OCI-LY3 (cell line): ENCODE data around the gene ITIH3.

Source experiments
- H2AFZ ChIP-seq: fragments of 200-600, 300-600 bp; shearing (Covaris generic); 2 replicates; pipeline ENCODE4 v1.6.0; 2014; ENCODE audit warnings: antibody characterized with exemption, low read depth, low read length
- H3K27ac ChIP-seq: fragments of 200-600, 300-600 bp; sonication (generic); 2 replicates; pipeline ENCODE4 v1.5.1; 2014; ENCODE audit warnings: mild to moderate bottlenecking, low read length, moderate library complexity, mixed read lengths
- H3K27me3 ChIP-seq: fragments of 200-600, 300-600 bp; sonication (generic); 2 replicates; pipeline ENCODE4 v1.6.1; 2014; ENCODE audit warnings: low read depth, low read length, mixed read lengths
- H3K36me3 ChIP-seq: fragments of 200-600, 300-600 bp; sonication (generic); replicated peaks from 2 replicates; pipeline ENCODE3; 2014; ENCODE audit warnings: low read depth, low read length, mixed read lengths
- H3K4me1 ChIP-seq: fragments of 300-600, 200-600 bp; sonication (generic); 2 replicates; pipeline ENCODE4 v1.6.1; 2014; ENCODE audit warnings: low read length, mixed read lengths
- H3K4me2 ChIP-seq: fragments of 200-600, 300-600 bp; sonication (generic); 2 replicates; pipeline ENCODE4 v1.6.1; 2014; ENCODE audit warnings: low read length, mixed read lengths
- H3K4me3 ChIP-seq: fragments of 300-600, 200-600 bp; sonication (generic); 2 replicates; pipeline ENCODE4 v1.5.1; 2014; ENCODE audit warnings: antibody characterized with exemption, mild to moderate bottlenecking, low read length, moderate library complexity
- H3K79me2 ChIP-seq: fragments of 300-600, 200-600 bp; shearing (Covaris generic); 2 replicates; pipeline ENCODE4 v1.6.1; 2014; ENCODE audit warnings: mild to moderate bottlenecking, low read length, mixed read lengths
- H3K9ac ChIP-seq: fragments of 300-600, 200-600 bp; shearing (Covaris generic); 2 replicates; pipeline ENCODE4 v1.6.0; 2014; ENCODE audit warnings: mild to moderate bottlenecking, low read length, moderate library complexity
- H3K9me3 ChIP-seq: fragments of 200-600, 300-600 bp; shearing (Covaris generic); 2 replicates; pipeline ENCODE4 v1.6.1; 2014; ENCODE audit warnings: low read length, mixed read lengths; ENCODE audit not compliant: insufficient read depth
- H4K20me1 ChIP-seq: fragments of 200-600, 300-600 bp; sonication (generic); 2 replicates; pipeline ENCODE4 v1.6.1; 2016; ENCODE audit warnings: low read length, mixed read lengths; ENCODE audit not compliant: insufficient read depth
- CTCF ChIP-seq: fragments of 200-600, 300-600 bp; sonication (generic); IDR thresholded peaks from 2 replicates; pipeline ENCODE4 v1.5.1; 2014; ENCODE audit warnings: antibody characterized with exemption, low read length, low read depth
- EZH2phosphoT487 ChIP-seq: fragments of 200-600 bp; shearing (Covaris generic); IDR thresholded peaks from 2 replicates; pipeline ENCODE4 v1.6.1; 2018; ENCODE audit warnings: antibody characterized with exemption, mixed run types, low read depth

ITIH3 gene

GRCh38 chr3:52787672-52788625 lies 6.6 kb upstream of the ITIH3 start:
- H3K36me3 ChIP-seq: no peaks in the 10 kb centered on the region
- TF ChIP-seq EZH2phosphoT487: no peak
- no peak for TF ChIP-seq CTCF
- H3K27ac ChIP-seq: no peak overlapping the region
- no peaks in the 10 kb centered on the region for H4K20me1 ChIP-seq
- 0 out of 2 replicates have a peak, but pooled peaks cover 3% of the 10 kb centered on the region for H3K4me1 ChIP-seq
- H3K4me3 ChIP-seq: no peak overlapping the region
- no peaks in the 10 kb centered on the region for H3K79me2 ChIP-seq
- H2AFZ ChIP-seq: no peak overlapping the region
- H3K9ac ChIP-seq: no peak overlapping the region
- no peaks in the 10 kb centered on the region for H3K9me3 ChIP-seq
- no peak overlapping the region for H3K4me2 ChIP-seq
- H3K27me3 ChIP-seq: no peaks in the 10 kb centered on the region

GRCh38 chr3:52788890-52789745 lies 5.5 kb upstream of the ITIH3 start:
- H3K36me3 ChIP-seq: no peaks in the 10 kb centered on the region
- H3K79me2 ChIP-seq: no peaks in the 10 kb centered on the region
- no peak overlapping the region for H3K4me2 ChIP-seq
- no peaks in the 10 kb centered on the region for H3K9me3 ChIP-seq
- H2AFZ ChIP-seq: no peak overlapping the region
- H3K4me3 ChIP-seq: no peak overlapping the region
- no peak for TF ChIP-seq CTCF
- no peak for TF ChIP-seq EZH2phosphoT487
- 0 out of 2 replicates have a peak, but pooled peaks cover 4% of the 10 kb centered on the region for H3K4me1 ChIP-seq
- H3K27ac ChIP-seq: no peak overlapping the region
- H3K9ac ChIP-seq: no peak overlapping the region
- H4K20me1 ChIP-seq: no peaks in the 10 kb centered on the region
- H3K27me3 ChIP-seq: no peaks in the 10 kb centered on the region

GRCh38 chr3:52789746-52790040 lies 4.9 kb upstream of the ITIH3 start:
- 0 out of 2 replicates have a peak, but pooled peaks cover 4% of the 10 kb centered on the region for H3K4me1 ChIP-seq

More at GRCh38 chr3:52789746-52790040, 4.9 kb upstream of the ITIH3 start:
- Histone ChIP-seq H3K27me3 (no peaks in the 10 kb centered on the region), H4K20me1 (no peaks in the 10 kb centered on the region), H3K9ac (no peak overlapping the region), H3K9me3 (no peaks in the 10 kb centered on the region), H3K79me2 (no peaks in the 10 kb centered on the region), H3K4me3 (no peak overlapping the region), H3K4me2 (no peak overlapping the region), H3K27ac (no peak overlapping the region), H3K36me3 (no peaks in the 10 kb centered on the region), H2AFZ (no peak overlapping the region)
- no peak for TF ChIP-seq EZH2phosphoT487
- TF ChIP-seq CTCF: no peak
